ENCODE results near the gene TMTC3.

TMTC3 gene

DNA sequence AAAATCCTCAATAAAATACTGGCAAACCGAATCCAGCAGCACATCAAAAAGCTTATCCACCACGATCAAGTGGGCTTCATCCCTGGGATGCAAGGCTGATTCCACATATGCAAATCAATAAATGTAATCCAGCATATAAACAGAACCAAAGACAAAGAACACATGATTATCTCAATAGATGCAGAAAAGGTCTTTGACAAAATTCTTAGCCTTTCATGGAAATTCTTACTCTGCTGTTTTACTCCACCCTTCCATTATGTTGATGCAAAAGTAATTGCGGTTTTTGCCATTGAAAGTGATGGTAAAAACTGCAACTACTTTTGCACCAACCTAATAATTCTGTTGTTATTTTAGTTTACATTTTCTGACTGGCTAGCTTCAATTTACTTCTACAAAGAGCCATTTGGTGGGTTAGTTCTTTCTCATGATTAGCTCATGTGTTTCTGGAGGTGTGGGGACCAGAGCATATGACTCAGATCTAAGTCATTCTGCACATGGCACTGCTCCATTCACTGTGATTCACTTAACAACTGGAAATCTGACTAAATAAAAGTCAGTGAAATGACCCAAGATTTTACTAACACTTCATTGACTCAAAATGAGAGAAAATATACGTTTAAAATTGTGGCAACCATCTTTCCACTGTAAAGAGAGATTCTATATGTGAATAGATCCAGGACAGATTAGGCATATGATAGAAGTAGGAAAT is 99.9 kb downstream of the TMTC3 start:
- Histone ChIP-seq H3K79me1 (ENCODE audit: low read depth, low read length) (no peaks in the 10 kb centered on the region), H2AFZ (ENCODE audit: low read length) (no peak overlapping the region), H3K4me1 (ENCODE audit: control insufficient read depth in 2 of 2, insufficient read depth in 1 of 2, low read depth in 1 of 2, low read length in 2 of 2) (no peaks in the 10 kb centered on the region), H2BK15ac (ENCODE audit: low read length) (no peak overlapping the region), H3K23ac (ENCODE audit: low read depth, low read length, poor library complexity) (no peak overlapping the region), H2BK120ac (ENCODE audit: low read depth, low read length) (no peak overlapping the region), H4K8ac (ENCODE audit: low read depth, low read length) (no peak overlapping the region), H3K9me3 (replicated peaks in 1 of 2; ENCODE audit: control insufficient read depth in 2 of 2, insufficient read depth in 1 of 2, low read depth in 1 of 2, low read length in 2 of 2) (no peaks in the 10 kb centered on the region), H3K27me3 (ENCODE audit: control insufficient read depth in 3 of 3, insufficient read depth in 3 of 3, low read depth in 1 of 3, low read length in 3 of 3) (no peaks in the 10 kb centered on the region), H3K4ac (ENCODE audit: low read length) (no peak overlapping the region), H3K27ac (replicated peaks; ENCODE audit: low read length) (no peak overlapping the region), H3K18ac (ENCODE audit: low read length) (no peak overlapping the region), H4K91ac (ENCODE audit: low read depth, low read length, poor library complexity) (no peak overlapping the region), H2BK12ac (ENCODE audit: low read length) (no peak overlapping the region), H2BK5ac (ENCODE audit: low read length) (no peak overlapping the region), H3K14ac (ENCODE audit: low read length) (no peak overlapping the region), H3K36me3 (replicated peaks in 1 of 2; ENCODE audit: control insufficient read depth in 2 of 2, insufficient read depth in 2 of 2, low read length in 2 of 2) (no peaks in the 10 kb centered on the region), H3K4me2 (ENCODE audit: insufficient read depth, low read length, poor library complexity, severe bottlenecking) (no peak overlapping the region), H3K9ac (ENCODE audit: low read depth, low read length, poor library complexity) (no peak overlapping the region), H3K4me3 (ENCODE audit: low read length in 2 of 2) (no peak overlapping the region), H2AK5ac (ENCODE audit: low read depth, low read length) (no peak overlapping the region)
- no peak for DNase-seq (ENCODE audit: low spot score)
- WGBS, 2 donors (ENCODE audit: extremely low coverage in 2 of 2, insufficient read length in 2 of 2, insufficient replicate concordance in 1 of 2): no CpG with 5 or more reads among the region's 4 CpGs

DNA sequence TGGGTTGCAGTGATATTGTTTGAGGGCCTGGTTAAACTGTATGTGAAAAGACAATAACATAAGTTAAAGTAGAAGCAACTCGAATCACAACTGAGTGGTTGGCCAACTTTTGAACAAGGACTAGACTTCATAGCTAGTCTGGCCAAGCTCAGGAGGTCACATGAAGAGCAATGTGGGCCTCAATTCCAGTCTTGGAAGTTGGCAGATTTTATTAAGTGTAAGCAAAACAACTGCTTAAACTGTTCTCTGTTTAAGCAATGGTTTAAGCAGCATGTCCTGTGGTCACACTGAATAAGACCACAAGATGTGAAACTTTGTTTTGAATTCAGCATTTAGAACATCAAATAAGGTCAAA is 100.4 kb downstream of the TMTC3 start:
- WGBS, 2 donors (ENCODE audit: extremely low coverage in 2 of 2, insufficient read length in 2 of 2, insufficient replicate concordance in 1 of 2): no CpG with 5 or more reads among the region's 1 CpG
- Histone ChIP-seq H3K9me3 (replicated peaks in 1 of 2; ENCODE audit: control insufficient read depth in 2 of 2, insufficient read depth in 1 of 2, low read depth in 1 of 2, low read length in 2 of 2) (no peaks in the 10 kb centered on the region), H2BK120ac (ENCODE audit: low read depth, low read length) (no peak overlapping the region), H2BK15ac (ENCODE audit: low read length) (no peak overlapping the region), H2AFZ (ENCODE audit: low read length) (no peak overlapping the region), H3K23ac (ENCODE audit: low read depth, low read length, poor library complexity) (no peak overlapping the region), H3K36me3 (replicated peaks in 1 of 2; ENCODE audit: control insufficient read depth in 2 of 2, insufficient read depth in 2 of 2, low read length in 2 of 2) (no peaks in the 10 kb centered on the region), H3K4ac (ENCODE audit: low read length) (no peak overlapping the region), H3K18ac (ENCODE audit: low read length) (no peak overlapping the region), H3K27ac (replicated peaks; ENCODE audit: low read length) (no peak overlapping the region), H3K4me3 (ENCODE audit: low read length in 2 of 2) (no peak overlapping the region), H3K27me3 (ENCODE audit: control insufficient read depth in 3 of 3, insufficient read depth in 3 of 3, low read depth in 1 of 3, low read length in 3 of 3) (no peaks in the 10 kb centered on the region), H4K8ac (ENCODE audit: low read depth, low read length) (no peak overlapping the region), H3K14ac (ENCODE audit: low read length) (no peak overlapping the region), H3K79me1 (ENCODE audit: low read depth, low read length) (no peaks in the 10 kb centered on the region), H2BK12ac (ENCODE audit: low read length) (no peak overlapping the region), H3K4me1 (ENCODE audit: control insufficient read depth in 2 of 2, insufficient read depth in 1 of 2, low read depth in 1 of 2, low read length in 2 of 2) (no peaks in the 10 kb centered on the region), H2BK5ac (ENCODE audit: low read length) (no peak overlapping the region), H4K91ac (ENCODE audit: low read depth, low read length, poor library complexity) (no peak overlapping the region), H3K4me2 (ENCODE audit: insufficient read depth, low read length, poor library complexity, severe bottlenecking) (no peak overlapping the region), H3K9ac (ENCODE audit: low read depth, low read length, poor library complexity) (no peak overlapping the region), H2AK5ac (ENCODE audit: low read depth, low read length) (no peak overlapping the region)
- DNase-seq (ENCODE audit: low spot score): no peak

DNA sequence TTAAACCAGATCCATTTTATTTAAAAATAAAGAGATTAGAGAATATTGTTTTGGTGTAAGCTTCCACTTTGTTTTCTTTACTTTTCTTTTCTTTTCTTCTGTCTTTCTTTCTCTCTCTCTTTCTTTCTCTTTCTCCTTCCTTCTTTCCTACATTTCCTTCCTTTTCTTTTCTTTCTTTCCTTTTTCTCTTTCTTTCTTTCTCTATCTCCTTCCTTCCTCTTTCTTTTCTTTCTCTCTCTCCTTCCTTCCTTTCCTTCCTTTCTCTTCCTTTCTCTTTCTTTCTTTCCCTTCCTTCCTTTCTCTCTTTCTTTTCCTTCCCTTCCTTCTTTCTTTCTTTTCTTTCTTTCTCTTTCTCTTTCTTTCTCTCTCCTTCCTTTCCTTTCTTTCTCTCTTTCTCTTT is 100.8 kb downstream of the TMTC3 start:
- Histone ChIP-seq H4K91ac (ENCODE audit: low read depth, low read length, poor library complexity) (no peak overlapping the region), H3K9ac (ENCODE audit: low read depth, low read length, poor library complexity) (no peak overlapping the region), H2BK120ac (ENCODE audit: low read depth, low read length) (no peak overlapping the region), H2BK12ac (ENCODE audit: low read length) (no peak overlapping the region), H3K79me1 (ENCODE audit: low read depth, low read length) (no peaks in the 10 kb centered on the region), H3K4me3 (ENCODE audit: low read length in 2 of 2) (no peak overlapping the region), H3K18ac (ENCODE audit: low read length) (no peak overlapping the region), H4K8ac (ENCODE audit: low read depth, low read length) (no peak overlapping the region), H2AK5ac (ENCODE audit: low read depth, low read length) (no peak overlapping the region), H3K4me2 (ENCODE audit: insufficient read depth, low read length, poor library complexity, severe bottlenecking) (no peak overlapping the region), H3K14ac (ENCODE audit: low read length) (no peak overlapping the region), H3K36me3 (replicated peaks in 1 of 2; ENCODE audit: control insufficient read depth in 2 of 2, insufficient read depth in 2 of 2, low read length in 2 of 2) (no peaks in the 10 kb centered on the region), H3K27ac (replicated peaks; ENCODE audit: low read length) (no peak overlapping the region), H3K27me3 (ENCODE audit: control insufficient read depth in 3 of 3, insufficient read depth in 3 of 3, low read depth in 1 of 3, low read length in 3 of 3) (no peaks in the 10 kb centered on the region), H2BK5ac (ENCODE audit: low read length) (no peak overlapping the region), H3K23ac (ENCODE audit: low read depth, low read length, poor library complexity) (no peak overlapping the region), H3K4me1 (ENCODE audit: control insufficient read depth in 2 of 2, insufficient read depth in 1 of 2, low read depth in 1 of 2, low read length in 2 of 2) (no peaks in the 10 kb centered on the region), H2BK15ac (ENCODE audit: low read length) (no peak overlapping the region), H3K9me3 (replicated peaks in 1 of 2; ENCODE audit: control insufficient read depth in 2 of 2, insufficient read depth in 1 of 2, low read depth in 1 of 2, low read length in 2 of 2) (no peaks in the 10 kb centered on the region), H2AFZ (ENCODE audit: low read length) (no peak overlapping the region), H3K4ac (ENCODE audit: low read length) (no peak overlapping the region)
- DNase-seq (ENCODE audit: low spot score): no peak

DNA sequence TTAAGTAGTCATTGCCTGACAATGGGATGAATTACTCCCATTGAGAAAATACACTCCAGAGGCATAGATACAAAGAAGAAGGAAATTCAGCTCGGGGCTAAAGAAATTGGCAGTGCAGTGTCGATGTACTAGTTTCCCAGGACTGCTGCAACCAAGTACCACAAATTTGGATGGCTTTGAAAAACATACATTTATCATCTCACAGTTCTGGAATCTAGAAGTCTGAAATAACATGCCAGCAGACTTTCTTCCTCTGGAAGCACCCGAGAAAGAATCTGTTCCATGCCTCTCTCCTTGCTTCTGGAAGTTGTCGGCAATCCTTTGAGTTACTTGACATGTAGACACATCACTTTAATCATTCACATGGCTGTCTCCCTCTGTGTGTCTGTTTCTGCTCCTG is 101.9 kb downstream of the TMTC3 start:
- no peak overlapping the region for H2AFZ ChIP-seq (ENCODE audit: low read length)
- H3K14ac ChIP-seq (ENCODE audit: low read length): no peak overlapping the region
- no peak for DNase-seq (ENCODE audit: low spot score)
- H2BK5ac ChIP-seq (ENCODE audit: low read length): no peak overlapping the region
- WGBS, 2 donors (ENCODE audit: extremely low coverage in 2 of 2, insufficient read length in 2 of 2, insufficient replicate concordance in 1 of 2): no CpG with 5 or more reads among the region's 4 CpGs
- no peaks in the 10 kb centered on the region for H3K79me1 ChIP-seq (ENCODE audit: low read depth, low read length)
- no peaks in the 10 kb centered on the region for H3K36me3 ChIP-seq (replicated peaks in 1 of 2; ENCODE audit: control insufficient read depth in 2 of 2, insufficient read depth in 2 of 2, low read length in 2 of 2)
- H3K23ac ChIP-seq (ENCODE audit: low read depth, low read length, poor library complexity): no peak overlapping the region
- H3K9me3 ChIP-seq (replicated peaks in 1 of 2; ENCODE audit: control insufficient read depth in 2 of 2, insufficient read depth in 1 of 2, low read depth in 1 of 2, low read length in 2 of 2): no peaks in the 10 kb centered on the region
- no peak overlapping the region for H2BK12ac ChIP-seq (ENCODE audit: low read length)
- H4K91ac ChIP-seq (ENCODE audit: low read depth, low read length, poor library complexity): no peak overlapping the region
- H3K27ac ChIP-seq (replicated peaks; ENCODE audit: low read length): no peak overlapping the region
- H3K18ac ChIP-seq (ENCODE audit: low read length): no peak overlapping the region
- H2AK5ac ChIP-seq (ENCODE audit: low read depth, low read length): no peak overlapping the region
- H4K8ac ChIP-seq (ENCODE audit: low read depth, low read length): no peak overlapping the region
- H2BK120ac ChIP-seq (ENCODE audit: low read depth, low read length): no peak overlapping the region
- no peaks in the 10 kb centered on the region for H3K4me1 ChIP-seq (ENCODE audit: control insufficient read depth in 2 of 2, insufficient read depth in 1 of 2, low read depth in 1 of 2, low read length in 2 of 2)
- H3K27me3 ChIP-seq (ENCODE audit: control insufficient read depth in 3 of 3, insufficient read depth in 3 of 3, low read depth in 1 of 3, low read length in 3 of 3): no peaks in the 10 kb centered on the region
- H3K4ac ChIP-seq (ENCODE audit: low read length): no peak overlapping the region
- no peak overlapping the region for H3K4me3 ChIP-seq (ENCODE audit: low read length in 2 of 2)
- H3K4me2 ChIP-seq (ENCODE audit: insufficient read depth, low read length, poor library complexity, severe bottlenecking): no peak overlapping the region
- no peak overlapping the region for H2BK15ac ChIP-seq (ENCODE audit: low read length)
- no peak overlapping the region for H3K9ac ChIP-seq (ENCODE audit: low read depth, low read length, poor library complexity)
